Neuronal stem cell (in vitro differentiated cells): ENCODE measurements around the gene DUS3L.

Source experiments
- DNase-seq: peaks from one replicate; pipeline ENCODE4 v3.0.0-alpha.2; 2013; ENCODE audit warnings: low spot score
- H2AFZ ChIP-seq: one replicate; pipeline ENCODE4 v1.6.1; 2013; ENCODE audit warnings: mild to moderate bottlenecking, low read length, inconsistent platforms
- H2AK5ac ChIP-seq: 2 replicates; pipeline ENCODE4 v1.6.1; 2013; ENCODE audit warnings: low read depth, mild to moderate bottlenecking, inconsistent platforms, low read length, moderate library complexity, mixed read lengths
- H2BK120ac ChIP-seq: 2 replicates; pipeline ENCODE4 v1.6.1; 2013; ENCODE audit warnings: low read depth, mild to moderate bottlenecking, inconsistent platforms, low read length, moderate library complexity, mixed read lengths
- H2BK12ac ChIP-seq: one replicate; pipeline ENCODE4 v1.6.1; 2013; ENCODE audit warnings: low read length, inconsistent platforms
- H2BK15ac ChIP-seq: 2 replicates; pipeline ENCODE4 v1.6.1; 2013; ENCODE audit warnings: mild to moderate bottlenecking, low read length, inconsistent platforms, mixed read lengths
- H2BK5ac ChIP-seq: one replicate; pipeline ENCODE4 v1.6.1; 2013; ENCODE audit warnings: inconsistent platforms, mild to moderate bottlenecking, low read length, moderate library complexity
- H3K14ac ChIP-seq: one replicate; pipeline ENCODE4 v1.6.1; 2013; ENCODE audit warnings: low read length, inconsistent platforms
- H3K18ac ChIP-seq: 2 replicates; pipeline ENCODE4 v1.6.1; 2013; ENCODE audit warnings: low read length, inconsistent platforms
- H3K23ac ChIP-seq: 2 replicates; pipeline ENCODE4 v1.6.1; 2013; ENCODE audit warnings: low read depth, mild to moderate bottlenecking, mixed read lengths, low read length, inconsistent platforms; ENCODE audit not compliant: poor library complexity
- H3K27ac ChIP-seq: replicated peaks from 3 replicates; pipeline ENCODE4 v1.5.1; 2013; ENCODE audit warnings: low read length, inconsistent platforms
- H3K27me3 ChIP-seq, 3 experiments: 2 replicates each; pipeline ENCODE4 v1.6.1; 2013; ENCODE audit warnings: low read length in 3 of 3, mild to moderate bottlenecking in 2 of 3, inconsistent platforms in 1 of 3, low read depth in 1 of 3, mixed read lengths in 1 of 3, moderate library complexity in 1 of 3; ENCODE audit not compliant: control insufficient read depth in 3 of 3, insufficient read depth in 3 of 3
- H3K36me3 ChIP-seq, 2 donors: replicated peaks in 1 of 2; 2 replicates each; pipeline ENCODE4 v1.6.1; 2013; ENCODE audit warnings: low read length in 2 of 2; ENCODE audit not compliant: control insufficient read depth in 2 of 2, insufficient read depth in 2 of 2
- H3K4ac ChIP-seq: 2 replicates; pipeline ENCODE4 v1.6.1; 2013; ENCODE audit warnings: inconsistent platforms, mild to moderate bottlenecking, low read length, moderate library complexity
- H3K4me1 ChIP-seq, 2 donors: 1 replicate in 1 of 2; 2 replicates in 1 of 2; pipeline ENCODE4 v1.6.1; 2013; ENCODE audit warnings: low read length in 2 of 2, low read depth in 1 of 2; ENCODE audit not compliant: control insufficient read depth in 2 of 2, insufficient read depth in 1 of 2
- H3K4me2 ChIP-seq: one replicate; pipeline ENCODE4 v1.6.1; 2013; ENCODE audit warnings: mild to moderate bottlenecking, low read length, inconsistent platforms; ENCODE audit not compliant: insufficient read depth, poor library complexity, severe bottlenecking
- H3K4me3 ChIP-seq, 2 donors: 2 replicates each; pipeline ENCODE4 v1.5.1; 2013; ENCODE audit warnings: low read length in 2 of 2, mild to moderate bottlenecking in 2 of 2, inconsistent platforms in 1 of 2, moderate library complexity in 1 of 2
- H3K79me1 ChIP-seq: one replicate; pipeline ENCODE4 v1.6.1; 2013; ENCODE audit warnings: low read depth, mild to moderate bottlenecking, inconsistent platforms, low read length, moderate library complexity
- H3K9ac ChIP-seq: one replicate; pipeline ENCODE4 v1.6.1; 2013; ENCODE audit warnings: mild to moderate bottlenecking, low read depth, low read length, inconsistent platforms; ENCODE audit not compliant: poor library complexity
- H3K9me3 ChIP-seq, 2 donors: replicated peaks in 1 of 2; 2 replicates each; pipeline versions ENCODE3 to v1.6.1; 2013; ENCODE audit warnings: low read length in 2 of 2, mild to moderate bottlenecking in 2 of 2, inconsistent platforms in 1 of 2, low read depth in 1 of 2, mixed read lengths in 1 of 2, moderate library complexity in 1 of 2; ENCODE audit not compliant: control insufficient read depth in 2 of 2, insufficient read depth in 1 of 2
- H4K8ac ChIP-seq: one replicate; pipeline ENCODE4 v1.6.1; 2013; ENCODE audit warnings: low read depth, mild to moderate bottlenecking, inconsistent platforms, low read length, moderate library complexity
- H4K91ac ChIP-seq: one replicate; pipeline ENCODE4 v1.6.1; 2013; ENCODE audit warnings: low read length, low read depth, mild to moderate bottlenecking, inconsistent platforms; ENCODE audit not compliant: poor library complexity
- WGBS, 2 donors: extraction: QIAGEN DNeasy Blood & Tissue Kit; methylation state at CpG; one replicate each; pipeline ENCODE4 v1.1.7; 2013; ENCODE audit warnings: missing lambda C conversion rate in 2 of 2, mixed read lengths in 1 of 2; ENCODE audit not compliant: insufficient read length in 2 of 2, insufficient replicate concordance in 1 of 2; ENCODE audit errors: extremely low coverage in 2 of 2; 5-methylcytosine and 5-hydroxymethylcytosine counted together

DUS3L gene

DNA sequence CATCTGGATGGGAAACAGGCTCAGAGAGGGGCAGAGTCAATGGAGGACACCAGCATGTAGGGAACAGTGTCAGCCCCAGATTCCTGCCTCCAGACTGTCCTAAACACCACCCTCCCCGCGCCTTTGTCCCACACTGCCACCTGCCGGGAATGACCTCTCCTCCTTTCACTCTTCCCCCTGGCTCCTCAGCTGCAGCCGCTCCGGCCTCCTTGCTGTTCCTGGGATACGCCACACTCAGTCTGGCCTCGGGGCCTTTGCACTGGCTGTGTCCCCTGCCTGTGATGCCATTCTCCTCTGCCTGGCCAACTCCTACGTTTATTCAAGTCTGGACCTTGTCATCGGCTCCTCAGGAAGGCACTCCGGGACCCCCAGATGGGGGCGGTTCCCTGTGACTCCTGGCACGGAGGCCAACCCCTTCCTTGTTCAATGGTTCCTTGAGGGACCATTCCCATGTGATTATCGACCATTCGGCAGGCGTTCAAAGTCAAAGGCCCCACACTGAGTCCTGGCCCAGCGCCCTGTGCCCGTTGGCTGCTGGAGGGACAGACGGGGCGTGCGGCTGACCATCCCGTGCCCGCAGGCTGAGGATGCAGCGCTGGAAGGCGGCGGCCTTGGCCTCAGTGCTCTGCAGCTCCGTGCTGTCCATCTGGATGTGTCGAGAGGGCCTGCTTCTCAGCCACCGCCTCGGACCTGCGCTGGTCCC lies 32.8 kb upstream of the DUS3L start:
- H3K4me2 ChIP-seq = no peak overlapping the region
- no CpG with 5 or more reads among the region's 30 CpGs for WGBS, 2 donors
- no peak overlapping the region for H2BK12ac ChIP-seq
- H3K27ac ChIP-seq = no peak overlapping the region
- H3K79me1 ChIP-seq = no peaks in the 10 kb centered on the region
- H3K36me3 ChIP-seq = no peaks in the 10 kb centered on the region
- H3K9me3 ChIP-seq = peaks cover 0 to 3% of the 10 kb centered on the region in 2 donors
- peaks cover 0 to under 1% (median 0%) of the 10 kb centered on the region in 3 experiments for H3K27me3 ChIP-seq
- no peak overlapping the region for H2BK5ac ChIP-seq
- H3K4ac ChIP-seq = no peak overlapping the region
- no peak overlapping the region for H4K8ac ChIP-seq
- H3K14ac ChIP-seq = no peak overlapping the region
- peaks cover 0 to 17% of the 10 kb centered on the region in 2 donors for H3K4me1 ChIP-seq
- H2BK15ac ChIP-seq = no peak overlapping the region
- no peak overlapping the region for H2AFZ ChIP-seq
- H3K9ac ChIP-seq = peak overlapping the region; percentile 63
- no peak for DNase-seq
- H3K4me3 ChIP-seq = no peak overlapping the region
- H3K23ac ChIP-seq = no peak overlapping the region
- H3K18ac ChIP-seq = peak overlapping the region; percentile 52
- H2BK120ac ChIP-seq = no peak overlapping the region
- H4K91ac ChIP-seq = no peak overlapping the region
- H2AK5ac ChIP-seq = no peak overlapping the region

DNA sequence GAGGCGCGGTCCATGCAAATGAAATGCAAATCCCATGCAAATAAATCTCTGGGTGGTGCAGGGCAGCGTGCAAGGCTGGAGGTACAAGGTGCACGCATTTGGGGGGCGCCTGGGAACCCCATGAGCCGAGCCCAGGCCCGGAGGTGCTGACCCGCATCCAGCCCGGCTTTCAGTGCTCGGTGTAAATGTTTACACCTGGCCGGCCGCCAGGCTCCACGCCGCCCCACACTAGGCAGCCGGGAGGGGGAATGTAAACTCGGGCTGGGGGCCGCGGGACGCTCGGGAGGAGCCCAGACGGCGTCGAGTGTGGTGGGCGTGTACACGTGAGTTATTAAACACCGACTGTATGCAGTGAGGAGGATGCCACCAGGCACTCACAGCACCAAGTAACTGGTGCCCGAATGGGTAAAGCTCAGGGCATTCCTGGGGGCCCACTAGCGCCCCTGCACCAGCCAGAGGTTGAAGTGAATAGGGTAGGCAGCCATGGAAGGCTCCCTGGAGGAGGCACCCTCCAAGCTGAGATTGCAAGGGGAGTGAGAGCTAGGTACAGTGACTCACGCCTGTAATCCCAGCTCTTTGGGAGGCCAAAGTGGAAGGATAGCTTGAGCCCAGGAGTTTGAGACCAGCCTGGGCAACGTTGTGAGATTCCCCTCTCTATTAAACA lies 31.4 kb upstream of the DUS3L start:
- Histone ChIP-seq H3K14ac (no peak overlapping the region), H3K23ac (no peak overlapping the region), H2BK5ac (no peak overlapping the region), H3K4me2 (no peak overlapping the region), H3K27me3 (no peaks in the 10 kb centered on the region), H3K36me3 (no peaks in the 10 kb centered on the region), H2BK120ac (no peak overlapping the region), H4K91ac (no peak overlapping the region), H2AK5ac (peak overlapping the region; percentile 56), H3K4me1 (peaks cover 0 to 10% of the 10 kb centered on the region in 2 donors), H3K9ac (no peak overlapping the region), H4K8ac (no peak overlapping the region), H3K79me1 (no peaks in the 10 kb centered on the region), H2AFZ (no peak overlapping the region), H3K4ac (peak overlapping the region; percentile 37), H3K4me3 (no peak overlapping the region), H3K27ac (no peak overlapping the region), H3K18ac (no peak overlapping the region), H2BK12ac (no peak overlapping the region), H2BK15ac (no peak overlapping the region), H3K9me3 (peaks cover 0 to 2% of the 10 kb centered on the region in 2 donors)
- DNase-seq = no peak
- WGBS, 2 donors = no CpG with 5 or more reads among the region's 30 CpGs

DNA sequence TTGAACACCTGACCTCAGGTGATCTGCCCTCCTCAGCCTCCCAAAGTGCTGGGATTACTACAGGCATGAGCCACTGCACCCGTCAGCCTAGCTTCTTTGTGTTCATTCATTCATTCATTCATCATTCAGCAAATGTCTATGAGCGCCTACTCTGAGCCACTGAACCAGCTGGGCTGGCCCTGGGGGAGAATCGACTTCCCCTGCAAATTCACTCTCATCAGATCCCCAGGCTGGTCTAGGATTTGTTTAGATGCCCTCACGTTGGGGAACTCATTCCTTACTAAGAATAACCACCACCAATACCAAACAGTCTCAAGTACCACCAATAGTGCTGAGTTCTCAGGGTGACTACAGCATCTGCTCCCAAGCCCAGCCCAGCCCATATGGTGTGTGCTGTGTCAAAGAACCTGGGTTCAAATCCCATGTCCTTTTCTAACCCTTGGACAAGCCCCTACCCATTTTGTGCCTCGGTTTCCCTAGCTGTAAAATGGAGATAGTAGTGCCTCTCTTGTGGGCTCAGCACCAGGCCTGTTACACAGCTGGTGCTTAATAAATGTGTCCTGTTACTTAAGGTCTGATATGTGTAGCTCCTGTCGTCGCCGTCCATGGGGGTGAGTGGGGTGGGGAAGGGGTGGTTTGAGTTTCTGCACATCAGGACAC lies 30.7 kb upstream of the DUS3L start:
- Histone ChIP-seq H4K91ac (no peak overlapping the region), H2BK5ac (no peak overlapping the region), H3K27me3 (no peaks in the 10 kb centered on the region), H3K9me3 (no peaks in the 10 kb centered on the region), H2BK15ac (no peak overlapping the region), H3K23ac (no peak overlapping the region), H3K4ac (no peak overlapping the region), H3K14ac (no peak overlapping the region), H3K36me3 (no peaks in the 10 kb centered on the region), H3K27ac (no peak overlapping the region), H3K4me2 (no peak overlapping the region), H2AFZ (no peak overlapping the region), H3K9ac (no peak overlapping the region), H3K18ac (no peak overlapping the region), H2BK120ac (no peak overlapping the region), H3K4me3 (no peak overlapping the region), H3K4me1 (peaks cover 0 to 4% of the 10 kb centered on the region in 2 donors), H2BK12ac (no peak overlapping the region), H3K79me1 (no peaks in the 10 kb centered on the region), H2AK5ac (no peak overlapping the region), H4K8ac (no peak overlapping the region)
- no CpG with 5 or more reads among the region's 8 CpGs for WGBS, 2 donors
- DNase-seq = no peak

DNA sequence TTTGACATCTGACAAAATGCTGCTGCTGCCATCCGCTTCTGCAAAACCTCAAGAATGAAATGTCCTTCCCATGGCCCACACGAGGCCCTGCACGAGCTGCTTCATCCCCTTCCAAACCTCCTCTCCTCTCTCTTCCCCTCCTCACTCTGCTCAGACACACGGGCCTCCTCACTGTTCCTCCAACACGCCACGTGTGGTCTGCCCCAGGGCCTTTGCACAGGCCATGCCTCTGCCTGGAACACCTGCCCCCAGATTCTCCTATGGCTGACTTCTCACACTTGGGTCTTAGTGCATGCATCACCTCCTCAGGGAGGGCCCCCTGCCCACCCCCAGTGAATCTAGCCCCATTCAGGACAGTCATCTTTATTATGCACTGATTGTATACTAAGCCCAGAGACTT lies 29.8 kb upstream of the DUS3L start:
- H2BK120ac ChIP-seq = no peak overlapping the region
- H3K79me1 ChIP-seq = no peaks in the 10 kb centered on the region
- no peaks in the 10 kb centered on the region for H3K27me3 ChIP-seq
- no peak overlapping the region for H3K27ac ChIP-seq
- no peak overlapping the region for H2BK5ac ChIP-seq
- no peak overlapping the region for H3K4me2 ChIP-seq
- no peaks in the 10 kb centered on the region for H3K36me3 ChIP-seq
- no peak overlapping the region for H2AFZ ChIP-seq
- H3K4me3 ChIP-seq = no peak overlapping the region
- no peak overlapping the region for H2AK5ac ChIP-seq
- H3K23ac ChIP-seq = no peak overlapping the region
- no peak overlapping the region for H3K9ac ChIP-seq
- H3K18ac ChIP-seq = no peak overlapping the region
- H4K8ac ChIP-seq = no peak overlapping the region
- no peak overlapping the region for H2BK12ac ChIP-seq
- H2BK15ac ChIP-seq = no peak overlapping the region
- no peak overlapping the region for H3K14ac ChIP-seq
- no peak overlapping the region for H4K91ac ChIP-seq
- WGBS, 2 donors = no CpG with 5 or more reads among the region's 6 CpGs
- H3K4ac ChIP-seq = no peak overlapping the region
- H3K4me1 ChIP-seq = no peaks in the 10 kb centered on the region
- no peak for DNase-seq
- no peaks in the 10 kb centered on the region for H3K9me3 ChIP-seq
